Stimulated activated CD4-positive, alpha-beta T cell treated with anti-CD3 and anti-CD28 coated beads, Interleukin-4, amount 100 ng/mL, for 4 hours (primary cell): ENCODE results near the gene DNMT3A.

Experiments
- DNase-seq, 2 experiments: peaks; one replicate each; pipeline ENCODE4 v3.0.0-alpha.2; 2020

DNMT3A gene

GRCh38 chr2:25197336-25198208, 144.2 kb downstream of the DNMT3A start:
- DNase-seq: no peak

- DNase-seq: no peak
Measured at GRCh38 chr2:25194576-25195122, 147.1 kb downstream of the DNMT3A start.

GRCh38 chr2:25190536-25190935, 151.2 kb downstream of the DNMT3A start:
- DNase-seq: no peak

- DNase-seq: no peak
Measured at GRCh38 chr2:25188405-25188804, 153.3 kb downstream of the DNMT3A start.

GRCh38 chr2:25187729-25188350, 153.9 kb downstream of the DNMT3A start:
- DNase-seq: no peak

GRCh38 chr2:25184254-25184653, 157.5 kb downstream of the DNMT3A start:
- no peak for DNase-seq

- no peak for DNase-seq
Measured at GRCh38 chr2:25178976-25179375, 162.7 kb downstream of the DNMT3A start.
